ENCODE measurements around the gene SUFU. TPM values are rescaled to one million over a fixed set of nuclear protein-coding genes. Genes with fewer than 3 reads are reported as not detected.
A peak's percentile ranks its signal among the peaks of the same experiment; 100 is the strongest.

Gene SUFU
- total RNA-seq, 1 donor from 2014 or later = 12.5 TPM

GRCh38 chr10:102597131-102597991 lies 93.6 kb downstream of the SUFU start:
- H3K4me1 ChIP-seq = peaks cover 25% of the 10 kb centered on the region
- H3K27ac ChIP-seq = no peak overlapping the region
- H3K36me3 ChIP-seq = peaks cover 0 to 39% of the 10 kb centered on the region in 2 donors

GRCh38 chr10:102598243-102598642 lies 94.5 kb downstream of the SUFU start:
- Histone ChIP-seq H3K27ac (no peak overlapping the region), H3K36me3 (peaks cover 0 to 39% of the 10 kb centered on the region in 2 donors), H3K9me3 (no peaks in the 10 kb centered on the region), H3K27me3 (no peaks in the 10 kb centered on the region), H3K4me1 (peaks cover 25% of the 10 kb centered on the region), H3K4me3 (no peak overlapping the region)
- intact Hi-C loops (cut with DNase I) = no loop called here
- DNase-seq (ENCODE audit: extremely low spot score in 2 of 2) = no peak
- TF ChIP-seq POLR2A (IDR thresholded peaks at IDR 0.05) (no peak), POLR2AphosphoS5 (IDR thresholded peaks at IDR 0.05; ENCODE audit: insufficient read depth in 1 of 2, low read depth in 1 of 2) (no peak), CTCF (IDR thresholded peaks at IDR 0.05) (no peak)

More at GRCh38 chr10:102597131-102597991, 93.6 kb downstream of the SUFU start:
- no peak for DNase-seq (ENCODE audit: extremely low spot score in 2 of 2)
- Histone ChIP-seq H3K9me3 (no peaks in the 10 kb centered on the region), H3K27me3 (no peaks in the 10 kb centered on the region), H3K4me3 (no peak overlapping the region)
- TF ChIP-seq POLR2AphosphoS5 (IDR thresholded peaks at IDR 0.05; ENCODE audit: insufficient read depth in 1 of 2, low read depth in 1 of 2) = no peak
- no peak for TF ChIP-seq POLR2A (IDR thresholded peaks at IDR 0.05)
- no peak for TF ChIP-seq CTCF (IDR thresholded peaks at IDR 0.05)
- intact Hi-C loops (cut with DNase I) = no loop called here

GRCh38 chr10:102599565-102600327 lies 96.0 kb downstream of the SUFU start:
- peaks cover 25% of the 10 kb centered on the region for H3K4me1 ChIP-seq
- TF ChIP-seq POLR2AphosphoS5 (IDR thresholded peaks at IDR 0.05; ENCODE audit: insufficient read depth in 1 of 2, low read depth in 1 of 2) = peak in 1 of 2 donors; percentile 16
- no peak for TF ChIP-seq CTCF (IDR thresholded peaks at IDR 0.05)
- no peak for TF ChIP-seq POLR2A (IDR thresholded peaks at IDR 0.05)
- H3K27me3 ChIP-seq = no peaks in the 10 kb centered on the region
- no peak for DNase-seq (ENCODE audit: extremely low spot score in 2 of 2)
- H3K27ac ChIP-seq = peak overlapping the region; percentile 0
- H3K4me3 ChIP-seq = no peak overlapping the region
- no peaks in the 10 kb centered on the region for H3K9me3 ChIP-seq
- intact Hi-C loops (cut with DNase I) = no loop called here
- peaks cover 0 to 32% of the 10 kb centered on the region in 2 donors for H3K36me3 ChIP-seq

GRCh38 chr10:102600816-102601215 lies 97.0 kb downstream of the SUFU start:
- no peak for DNase-seq (ENCODE audit: extremely low spot score in 2 of 2)
- intact Hi-C loops (cut with DNase I) = no loop called here
- no peak overlapping the region for H3K27ac ChIP-seq
- H3K4me1 ChIP-seq = peaks cover 25% of the 10 kb centered on the region
- TF ChIP-seq POLR2A (IDR thresholded peaks at IDR 0.05) (no peak), CTCF (IDR thresholded peaks at IDR 0.05) (no peak), POLR2AphosphoS5 (IDR thresholded peaks at IDR 0.05; ENCODE audit: insufficient read depth in 1 of 2, low read depth in 1 of 2) (no peak)
- no peaks in the 10 kb centered on the region for H3K27me3 ChIP-seq
- no peaks in the 10 kb centered on the region for H3K9me3 ChIP-seq
- no peak overlapping the region for H3K4me3 ChIP-seq
- H3K36me3 ChIP-seq = peaks cover 0 to 32% of the 10 kb centered on the region in 2 donors

Measured in vagina (tissue), 2 donors.